Activated CD4-positive, CD25-positive, alpha-beta regulatory T cell treated with anti-CD3 and anti-CD28 coated beads, Interleukin-2, amount 50 U/mL, for 24 hours (primary cell): Measurements from ENCODE around the gene MMP3.
"Not testable (repeated sequence)": the region's sequence is repeated elsewhere in the genome, so short reads cannot be mapped to it uniquely, and the experiment has no call there.

Source experiments
- ATAC-seq, 2 donors: fragments of 150-1000 bp; cut with Tn5 transposase; one replicate each; pipeline ENCODE4 v1.10.0; 2021; ENCODE audit warnings: mild to moderate bottlenecking in 1 of 2, moderate library complexity in 1 of 2

MMP3 gene

GRCh38 chr11:102843489-102843888, at the start of gene MMP3:
Gene MMP3, minus strand, starts transcription at chr11:102843609. Its CDS starts 63 bp downstream, at chr11:102843546.
- ATAC-seq, result no peak

GRCh38 chr11:102891736-102892135, 48.3 kb upstream of the MMP3 start:
- no peak for ATAC-seq

- ATAC-seq, result no peak
Observed at GRCh38 chr11:102886999-102887398, 43.6 kb upstream of the MMP3 start.

GRCh38 chr11:102883141-102883540, 39.7 kb upstream of the MMP3 start:
- no peak for ATAC-seq

- ATAC-seq, result peak in 1 of 2 donors; percentile 30
Observed at GRCh38 chr11:102882389-102883024, 39.1 kb upstream of the MMP3 start.

- no peak for ATAC-seq
Observed at GRCh38 chr11:102879801-102880200, 36.4 kb upstream of the MMP3 start.

GRCh38 chr11:102878595-102878994, 35.2 kb upstream of the MMP3 start:
- no peak for ATAC-seq

- no peak for ATAC-seq
Observed at GRCh38 chr11:102874852-102875251, 31.4 kb upstream of the MMP3 start, which contains the start of gene MMP12. Gene MMP12, minus strand, starts transcription at chr11:102874982. Its CDS starts 45 bp downstream, at chr11:102874937.

GRCh38 chr11:102869354-102869964, 26.1 kb upstream of the MMP3 start:
- ATAC-seq, result not testable (repeated sequence)

GRCh38 chr11:102868339-102868738, 24.9 kb upstream of the MMP3 start:
- no peak for ATAC-seq

- no peak for ATAC-seq
Observed at GRCh38 chr11:102864724-102865123, 21.3 kb upstream of the MMP3 start.

GRCh38 chr11:102853956-102854355, 10.5 kb upstream of the MMP3 start:
- ATAC-seq, result no peak

- ATAC-seq, result no peak
Observed at GRCh38 chr11:102853055-102853454, 9.6 kb upstream of the MMP3 start.

- no peak for ATAC-seq
Observed at GRCh38 chr11:102850973-102851745, 7.8 kb upstream of the MMP3 start.

- no peak for ATAC-seq
Observed at GRCh38 chr11:102849311-102849710, 5.9 kb upstream of the MMP3 start.

GRCh38 chr11:102846292-102846691, 2.9 kb upstream of the MMP3 start:
- ATAC-seq, result no peak

- ATAC-seq, result no peak
Observed at GRCh38 chr11:102842930-102843329, 479 bp downstream of the MMP3 start.

- no peak for ATAC-seq
Observed at GRCh38 chr11:102840018-102840417, 3.4 kb downstream of the MMP3 start.

GRCh38 chr11:102837646-102838045, 5.8 kb downstream of the MMP3 start:
- no peak for ATAC-seq

GRCh38 chr11:102837156-102837555, 6.3 kb downstream of the MMP3 start:
- ATAC-seq, result no peak

- no peak for ATAC-seq
Observed at GRCh38 chr11:102836290-102836875, 7.0 kb downstream of the MMP3 start.

- ATAC-seq, result no peak
Observed at GRCh38 chr11:102833731-102834130, 9.7 kb downstream of the MMP3 start.

- ATAC-seq, result no peak
Observed at GRCh38 chr11:102832612-102833011, 10.8 kb downstream of the MMP3 start.
